NT2/D1 (cell line): ENCODE results near the gene TRAK2.

Experiments used
- DNase-seq: peaks from one replicate; pipeline ENCODE4 v3.0.0-alpha.2; 2011; ENCODE audit warnings: low read depth, low spot score
- H3K27me3 ChIP-seq: 2 replicates; pipeline ENCODE4 v1.6.0; 2011; ENCODE audit warnings: mild to moderate bottlenecking; ENCODE audit not compliant: insufficient read length, insufficient read depth
- H3K36me3 ChIP-seq: 2 replicates; pipeline ENCODE4 v1.6.1; 2011; ENCODE audit warnings: mild to moderate bottlenecking, low read length, mixed read lengths; ENCODE audit not compliant: insufficient read depth, insufficient read length
- H3K4me1 ChIP-seq: 2 replicates; pipeline ENCODE4 v1.5.1; 2011; ENCODE audit not compliant: insufficient read depth, insufficient read length
- H3K4me3 ChIP-seq: 2 replicates; pipeline ENCODE4 v1.5.1; 2011; ENCODE audit warnings: low read depth; ENCODE audit not compliant: insufficient read length
- H3K9ac ChIP-seq: 2 replicates; pipeline ENCODE4 v1.6.0; 2011; ENCODE audit warnings: low read depth; ENCODE audit not compliant: insufficient read length
- H3K9me3 ChIP-seq: 2 replicates; pipeline ENCODE4 v1.5.1; 2011; ENCODE audit warnings: mild to moderate bottlenecking, low read length; ENCODE audit not compliant: insufficient read depth
- SUZ12 ChIP-seq: IDR thresholded peaks from 2 replicates; pipeline ENCODE4 v1.6.1; 2011; ENCODE audit not compliant: insufficient read length, insufficient read depth; ENCODE audit errors: extremely low read depth
- YY1 ChIP-seq: IDR thresholded peaks from 2 replicates; pipeline ENCODE4 v1.6.1; 2011; ENCODE audit not compliant: insufficient read length, insufficient read depth
- ZNF274 ChIP-seq: IDR thresholded peaks from 2 replicates; pipeline ENCODE4 v1.6.1; 2011; ENCODE audit warnings: mild to moderate bottlenecking, low read depth, low read length

TRAK2 gene

GRCh38 chr2:201483342-201483741 is 32.1 kb upstream of the TRAK2 start:
- peaks cover 31% of the 10 kb centered on the region; the same call in 1 of the 2 replicates for H3K9me3 ChIP-seq
- no peak overlapping the region for H3K9ac ChIP-seq
- TF ChIP-seq YY1 (no peak), SUZ12 (no peak), ZNF274 (no peak)
- no peak overlapping the region for H3K4me3 ChIP-seq
- H3K27me3 ChIP-seq = no peaks in the 10 kb centered on the region
- no peaks in the 10 kb centered on the region for H3K4me1 ChIP-seq
- H3K36me3 ChIP-seq = peaks cover 18% of the 10 kb centered on the region
- DNase-seq = no peak

- H3K36me3 ChIP-seq = peaks cover 18% of the 10 kb centered on the region
- peaks cover 31% of the 10 kb centered on the region; the same call in 1 of the 2 replicates for H3K9me3 ChIP-seq
- H3K4me1 ChIP-seq = no peaks in the 10 kb centered on the region
- H3K27me3 ChIP-seq = no peaks in the 10 kb centered on the region
- no peak overlapping the region for H3K4me3 ChIP-seq
- H3K9ac ChIP-seq = no peak overlapping the region
- TF ChIP-seq SUZ12 (no peak), YY1 (no peak), ZNF274 (no peak)
- no peak for DNase-seq
These were observed 31.3 kb upstream of the TRAK2 start for GRCh38 chr2:201482543-201482942.

GRCh38 chr2:201472411-201472810 is 21.2 kb upstream of the TRAK2 start:
- Histone ChIP-seq H3K27me3 (no peaks in the 10 kb centered on the region), H3K9me3 (no peaks in the 10 kb centered on the region), H3K4me1 (peaks cover 3% of the 10 kb centered on the region), H3K9ac (no peak overlapping the region), H3K4me3 (no peak overlapping the region), H3K36me3 (peaks cover 26% of the 10 kb centered on the region)
- no peak for DNase-seq
- TF ChIP-seq ZNF274 (no peak), YY1 (no peak), SUZ12 (no peak)

- Histone ChIP-seq H3K9ac (no peak overlapping the region), H3K4me1 (peaks cover 3% of the 10 kb centered on the region), H3K27me3 (no peaks in the 10 kb centered on the region), H3K36me3 (peaks cover 26% of the 10 kb centered on the region), H3K4me3 (no peak overlapping the region), H3K9me3 (no peaks in the 10 kb centered on the region)
- DNase-seq = no peak
- no peak for TF ChIP-seq YY1
- TF ChIP-seq ZNF274 = no peak
- no peak for TF ChIP-seq SUZ12
These were observed 20.6 kb upstream of the TRAK2 start for GRCh38 chr2:201471732-201472393.

GRCh38 chr2:201470821-201471731 is 19.8 kb upstream of the TRAK2 start:
- DNase-seq = no peak

GRCh38 chr2:201467666-201468065 is 16.4 kb upstream of the TRAK2 start:
- DNase-seq = no peak
- Histone ChIP-seq H3K9me3 (no peaks in the 10 kb centered on the region), H3K4me3 (no peak overlapping the region), H3K9ac (no peak overlapping the region), H3K4me1 (peaks cover 3% of the 10 kb centered on the region), H3K27me3 (no peaks in the 10 kb centered on the region), H3K36me3 (peaks cover 15% of the 10 kb centered on the region)
- TF ChIP-seq SUZ12 (no peak), ZNF274 (no peak), YY1 (no peak)

More at GRCh38 chr2:201470821-201471731, 19.8 kb upstream of the TRAK2 start:
- TF ChIP-seq ZNF274 (no peak), YY1 (no peak)
- H3K9ac ChIP-seq = no peak overlapping the region
- H3K4me3 ChIP-seq = no peak overlapping the region
- H3K27me3 ChIP-seq = no peaks in the 10 kb centered on the region
- no peaks in the 10 kb centered on the region for H3K9me3 ChIP-seq
- H3K36me3 ChIP-seq = peaks cover 26% of the 10 kb centered on the region
- peaks cover 3% of the 10 kb centered on the region for H3K4me1 ChIP-seq

GRCh38 chr2:201466050-201466675 is 14.9 kb upstream of the TRAK2 start:
- Histone ChIP-seq H3K36me3 (peaks cover 11% of the 10 kb centered on the region), H3K9me3 (no peaks in the 10 kb centered on the region), H3K27me3 (no peaks in the 10 kb centered on the region), H3K4me1 (peaks cover 3% of the 10 kb centered on the region), H3K4me3 (no peak overlapping the region), H3K9ac (no peak overlapping the region)
- no peak for DNase-seq
- TF ChIP-seq ZNF274 (no peak), SUZ12 (no peak), YY1 (no peak)
